ENCODE measurements around the gene ZFHX2.
"Not testable (repeated sequence)": the region's sequence is repeated elsewhere in the genome, so short reads cannot be mapped to it uniquely, and the experiment has no call there.

Gene ZFHX2

GRCh38 chr14:23538785-23539184 is 12.8 kb downstream of the ZFHX2 start:
- no peak for DNase-seq

- no peak for DNase-seq
These were observed 13.4 kb downstream of the ZFHX2 start for GRCh38 chr14:23538050-23538718.

GRCh38 chr14:23537351-23538049 is 14.1 kb downstream of the ZFHX2 start:
- DNase-seq, result no peak

GRCh38 chr14:23536906-23537305 is 14.7 kb downstream of the ZFHX2 start:
- not testable (repeated sequence) for DNase-seq

GRCh38 chr14:23536494-23536893 is 15.1 kb downstream of the ZFHX2 start:
- no peak for DNase-seq

- DNase-seq, result no peak
These were observed 15.6 kb downstream of the ZFHX2 start for GRCh38 chr14:23535943-23536342.

- DNase-seq, result no peak
These were observed 17.7 kb downstream of the ZFHX2 start for GRCh38 chr14:23533652-23534435.

- no peak for DNase-seq
These were observed 18.9 kb downstream of the ZFHX2 start for GRCh38 chr14:23532658-23533057.

GRCh38 chr14:23531391-23531790 is 20.2 kb downstream of the ZFHX2 start:
- no peak for DNase-seq

GRCh38 chr14:23530375-23531055 is 21.1 kb downstream of the ZFHX2 start:
- no peak for DNase-seq

GRCh38 chr14:23529016-23529415 is 22.5 kb downstream of the ZFHX2 start:
- DNase-seq, result no peak

GRCh38 chr14:23528555-23528954 is 23.0 kb downstream of the ZFHX2 start:
- no peak for DNase-seq

- DNase-seq, result no peak
These were observed 26.0 kb downstream of the ZFHX2 start for GRCh38 chr14:23525611-23526010.

GRCh38 chr14:23524954-23525353 is 26.6 kb downstream of the ZFHX2 start:
- no peak for DNase-seq

- no peak for DNase-seq
These were observed 28.1 kb downstream of the ZFHX2 start for GRCh38 chr14:23523229-23524016.

GRCh38 chr14:23522643-23523198 is 28.8 kb downstream of the ZFHX2 start:
- DNase-seq, result no peak

- no peak for DNase-seq
These were observed 29.6 kb downstream of the ZFHX2 start for GRCh38 chr14:23521785-23522640.

- no peak for DNase-seq
These were observed 30.5 kb downstream of the ZFHX2 start for GRCh38 chr14:23520899-23521533.

GRCh38 chr14:23518709-23519108 is 32.9 kb downstream of the ZFHX2 start:
- DNase-seq, result peak; percentile 3

GRCh38 chr14:23517650-23518326 is 33.8 kb downstream of the ZFHX2 start:
- no peak for DNase-seq

Data from NCI-H446 treated with DMSO at 0.1 percent for 48 hours (cell line).